HG02885 (cell line): ENCODE results near the gene EFCAB13.
"Not testable (repeated sequence)": the region's sequence is repeated elsewhere in the genome, so short reads cannot be mapped to it uniquely, and the experiment has no call there.

Source experiments
- ATAC-seq: cut with Tn5 transposase; IDR thresholded peaks from one replicate; pipeline ENCODE4 v1.9.1; 2021; ENCODE audit warnings: mild to moderate bottlenecking; ENCODE audit not compliant: unreplicated experiment, poor library complexity

The EFCAB13 gene

GRCh38 chr17:47324224-47325020 is 667 bp downstream of the EFCAB13 start:
- ATAC-seq = peak; percentile 23

GRCh38 chr17:47325176-47325575 is 1.4 kb downstream of the EFCAB13 start:
- no peak for ATAC-seq

DNA sequence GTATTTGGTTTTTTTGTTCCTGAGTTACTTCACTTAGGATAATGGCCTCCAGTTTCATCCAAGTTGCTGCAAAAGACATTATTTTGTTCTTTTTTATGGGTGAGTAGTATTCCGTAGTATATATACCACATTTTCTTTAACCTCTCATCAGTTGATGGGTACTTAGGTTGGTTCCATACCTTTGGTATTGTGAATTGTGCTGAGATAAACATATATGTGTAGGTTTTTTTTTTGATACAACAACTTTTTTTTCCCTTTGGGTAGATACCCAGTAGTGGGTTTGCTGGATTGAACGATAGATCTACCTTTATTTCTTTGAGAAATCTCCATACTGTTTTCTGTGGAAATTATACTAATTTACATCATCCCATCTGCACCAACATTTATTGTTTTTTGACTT is 6.8 kb downstream of the EFCAB13 start:
- no peak for ATAC-seq

GRCh38 chr17:47332287-47332686 is 8.5 kb downstream of the EFCAB13 start:
- ATAC-seq = no peak

- ATAC-seq = no peak
Measured at GRCh38 chr17:47335101-47335936, 11.6 kb downstream of the EFCAB13 start.

GRCh38 chr17:47338026-47338425 is 14.3 kb downstream of the EFCAB13 start:
- ATAC-seq = no peak

- no peak for ATAC-seq
Measured at GRCh38 chr17:47352848-47353247, 29.1 kb downstream of the EFCAB13 start.

GRCh38 chr17:47358652-47359051 is 34.9 kb downstream of the EFCAB13 start:
- no peak for ATAC-seq

DNA sequence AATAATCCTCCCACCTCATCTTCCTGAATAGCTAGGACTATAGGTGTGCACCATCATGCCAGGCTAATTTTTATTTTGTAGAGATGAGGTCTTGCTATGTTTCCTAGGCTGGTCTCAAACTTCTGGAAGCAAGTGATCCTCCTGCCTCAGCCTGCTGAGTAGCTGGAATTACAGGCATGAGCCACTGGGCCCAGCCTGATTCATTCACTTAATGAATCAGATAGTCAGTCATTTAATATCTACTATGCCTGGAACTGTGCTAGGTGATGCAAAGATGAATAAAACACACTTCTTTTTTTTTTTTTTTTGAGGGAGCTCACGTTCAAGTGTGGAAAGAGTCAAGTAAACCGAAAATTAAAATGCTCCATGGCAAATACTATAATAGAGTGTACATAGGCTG is 39.4 kb downstream of the EFCAB13 start:
- no peak for ATAC-seq

- no peak for ATAC-seq
Measured at GRCh38 chr17:47367257-47367656, 43.5 kb downstream of the EFCAB13 start.

DNA sequence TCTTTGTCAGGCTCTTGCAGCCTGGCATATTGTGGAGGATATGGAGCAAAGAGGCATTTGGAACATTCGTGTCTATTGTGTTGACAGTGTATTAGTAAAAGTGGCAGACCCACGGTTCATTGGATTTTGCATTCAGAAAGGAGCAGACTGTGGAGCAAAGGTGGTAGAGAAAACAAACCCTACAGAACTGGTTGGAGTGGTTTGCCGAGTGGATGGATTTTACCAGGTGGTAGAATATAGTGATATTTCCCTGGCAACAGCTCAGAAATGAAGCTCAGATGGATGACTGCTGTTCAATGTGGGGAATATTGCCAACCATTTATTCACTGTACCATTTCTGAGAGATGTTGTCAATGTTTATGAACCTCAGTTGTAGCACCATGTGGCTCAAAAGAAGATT is 44.5 kb downstream of the EFCAB13 start:
- no peak for ATAC-seq

DNA sequence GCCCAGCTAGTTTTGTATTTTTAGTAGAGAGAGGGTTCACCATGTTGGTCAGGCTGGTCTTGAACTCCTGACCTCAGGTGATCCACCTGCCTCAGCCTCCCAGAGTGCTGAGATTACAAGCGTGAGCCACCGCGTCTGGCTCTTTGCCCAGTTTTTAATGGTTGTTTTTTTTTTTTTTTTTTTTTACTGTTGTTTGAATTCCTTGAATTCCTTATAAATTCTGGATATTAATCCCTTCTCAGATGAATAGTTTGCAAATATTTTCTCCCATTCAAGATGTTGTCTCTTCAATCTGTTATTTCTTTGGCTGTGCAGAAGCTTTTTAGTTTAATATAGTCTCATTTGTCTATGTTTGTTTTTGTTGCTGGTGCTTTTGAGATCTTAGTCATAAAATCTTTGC is 47.1 kb downstream of the EFCAB13 start:
- ATAC-seq = not testable (repeated sequence)

DNA sequence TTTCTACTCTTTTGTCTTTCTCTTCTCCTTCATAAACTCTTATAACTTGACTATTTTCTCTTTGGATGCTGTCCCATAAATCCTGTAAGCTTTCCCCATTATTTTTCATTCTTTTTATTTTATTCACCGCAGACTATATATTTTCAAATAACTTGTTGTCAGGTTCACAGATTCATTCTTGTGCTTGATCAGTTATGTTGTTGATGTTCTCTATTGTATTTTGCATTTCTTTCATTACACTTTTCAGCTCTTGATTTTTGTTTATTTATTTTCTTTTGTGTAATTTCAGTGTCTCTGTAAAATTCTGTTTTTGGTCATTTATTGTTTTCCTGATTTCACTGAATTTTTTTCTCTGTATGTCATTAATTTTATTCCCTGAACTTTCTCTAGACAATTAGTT is 49.2 kb downstream of the EFCAB13 start:
- no peak for ATAC-seq

GRCh38 chr17:47376247-47376646 is 52.5 kb downstream of the EFCAB13 start:
- no peak for ATAC-seq

- no peak for ATAC-seq
Measured at GRCh38 chr17:47388825-47389224, 65.1 kb downstream of the EFCAB13 start.

GRCh38 chr17:47397532-47398128 is 73.9 kb downstream of the EFCAB13 start:
- ATAC-seq = not testable (repeated sequence)

GRCh38 chr17:47400333-47400732 is 76.6 kb downstream of the EFCAB13 start:
- no peak for ATAC-seq

- ATAC-seq = no peak
Measured at GRCh38 chr17:47401100-47401499, 77.3 kb downstream of the EFCAB13 start.

- no peak for ATAC-seq
Measured at GRCh38 chr17:47404006-47404405, 80.3 kb downstream of the EFCAB13 start.

DNA sequence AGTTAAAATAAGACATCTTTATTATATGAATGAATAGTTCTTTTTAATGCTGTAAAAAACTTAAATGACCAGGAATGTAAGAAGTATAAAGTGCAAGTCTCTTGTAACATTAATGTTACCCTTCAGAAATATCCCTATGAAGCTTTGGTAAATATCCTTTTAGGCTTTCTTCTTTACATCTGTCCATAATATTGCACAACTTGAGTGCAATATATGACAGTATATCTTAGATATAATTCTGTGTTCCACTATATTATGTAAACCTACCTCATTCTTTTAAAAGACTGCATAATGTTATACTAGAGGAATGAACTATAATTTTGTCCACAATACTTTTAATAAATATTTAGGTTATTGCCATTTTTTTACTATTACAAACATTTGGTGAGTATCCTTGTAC is 81.1 kb downstream of the EFCAB13 start:
- no peak for ATAC-seq

DNA sequence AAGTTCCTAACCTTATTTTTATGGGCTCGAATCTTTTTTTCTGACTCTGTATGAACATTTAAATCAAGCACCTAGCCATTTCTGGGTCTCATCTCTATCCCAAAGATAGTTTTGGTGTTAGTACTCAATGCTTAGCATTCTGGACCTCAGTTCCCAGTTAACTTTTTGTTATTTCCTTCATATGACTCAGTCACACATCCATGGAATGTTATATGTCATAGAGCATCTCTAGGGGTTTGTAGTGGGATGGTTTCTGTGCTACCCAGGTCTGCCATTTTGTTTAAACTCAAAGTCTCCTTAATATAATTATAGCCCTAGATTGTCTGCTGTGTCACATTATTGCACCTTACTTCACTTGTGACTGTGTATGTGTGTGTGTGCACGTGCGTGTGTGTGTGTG is 90.1 kb downstream of the EFCAB13 start:
- no peak for ATAC-seq
